Thyroid gland (tissue), 4 donors: ENCODE measurements around the gene ZMIZ1.

ENCODE experiments used
- POLR2A ChIP-seq, 2 donors: fragments of 450-650 bp; IDR thresholded peaks; one replicate each; pipeline ENCODE4 v1.6.1; 2017; ENCODE audit warnings: antibody characterized with exemption in 2 of 2, mild to moderate bottlenecking in 2 of 2, moderate library complexity in 1 of 2
- TF ChIP-seq, protein P1 (sequence below), 6 experiments: fragments of 200-600 bp in 3 of 6; fragments of 450-650 bp in 3 of 6; sonication (generic) in 3 of 6; IDR thresholded peaks; one replicate each; pipeline ENCODE4 v1.5.1; 2016 to 2019; ENCODE audit warnings: antibody characterized with exemption in 6 of 6, mild to moderate bottlenecking in 2 of 6, inconsistent platforms in 1 of 6, moderate library complexity in 1 of 6

DNA sequence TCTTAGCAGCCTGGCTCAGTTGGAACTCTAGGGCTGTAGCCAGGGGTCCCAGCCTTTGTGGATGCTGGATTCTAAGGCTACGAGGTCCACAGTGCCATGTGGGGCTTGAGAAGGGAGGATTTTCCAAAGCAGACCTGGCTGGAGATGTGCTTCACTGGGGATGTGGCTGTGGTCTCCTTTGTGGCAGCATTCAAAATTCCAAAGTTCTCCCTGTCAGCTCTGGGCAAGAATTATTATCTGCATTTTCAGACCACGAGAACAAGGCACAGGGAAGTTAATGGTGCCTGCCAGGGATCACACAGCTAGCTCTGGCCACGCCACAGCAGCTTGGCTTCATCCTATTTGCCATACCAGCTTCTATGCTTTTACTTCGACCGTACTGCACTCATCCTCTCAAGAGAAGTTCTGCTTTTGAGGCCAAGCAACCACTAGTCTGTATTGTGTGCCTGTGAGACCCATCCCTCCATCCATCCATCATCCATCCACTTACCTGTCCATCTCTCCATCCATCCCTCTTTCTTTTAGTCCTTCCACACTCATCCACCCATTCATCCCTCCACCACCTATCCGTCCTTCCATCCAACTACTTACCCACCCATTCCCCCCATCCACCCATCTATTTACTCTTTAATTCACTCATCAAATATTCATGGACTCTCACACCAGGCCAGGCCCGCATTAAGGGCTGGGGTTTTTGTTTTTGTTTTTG is 71.5 kb downstream of the ZMIZ1 start:
- TF ChIP-seq, protein P1, sequence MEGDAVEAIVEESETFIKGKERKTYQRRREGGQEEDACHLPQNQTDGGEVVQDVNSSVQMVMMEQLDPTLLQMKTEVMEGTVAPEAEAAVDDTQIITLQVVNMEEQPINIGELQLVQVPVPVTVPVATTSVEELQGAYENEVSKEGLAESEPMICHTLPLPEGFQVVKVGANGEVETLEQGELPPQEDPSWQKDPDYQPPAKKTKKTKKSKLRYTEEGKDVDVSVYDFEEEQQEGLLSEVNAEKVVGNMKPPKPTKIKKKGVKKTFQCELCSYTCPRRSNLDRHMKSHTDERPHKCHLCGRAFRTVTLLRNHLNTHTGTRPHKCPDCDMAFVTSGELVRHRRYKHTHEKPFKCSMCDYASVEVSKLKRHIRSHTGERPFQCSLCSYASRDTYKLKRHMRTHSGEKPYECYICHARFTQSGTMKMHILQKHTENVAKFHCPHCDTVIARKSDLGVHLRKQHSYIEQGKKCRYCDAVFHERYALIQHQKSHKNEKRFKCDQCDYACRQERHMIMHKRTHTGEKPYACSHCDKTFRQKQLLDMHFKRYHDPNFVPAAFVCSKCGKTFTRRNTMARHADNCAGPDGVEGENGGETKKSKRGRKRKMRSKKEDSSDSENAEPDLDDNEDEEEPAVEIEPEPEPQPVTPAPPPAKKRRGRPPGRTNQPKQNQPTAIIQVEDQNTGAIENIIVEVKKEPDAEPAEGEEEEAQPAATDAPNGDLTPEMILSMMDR (IDR thresholded peaks at IDR 0.05), result no peak
- no peak for TF ChIP-seq POLR2A (IDR thresholded peaks at IDR 0.05)
